KMS-11 (cell line): ENCODE measurements around the gene INSYN2A.

Experiments used
- H2AFZ ChIP-seq: fragments of 200-600 bp; sonication (generic); 2 replicates; pipeline ENCODE4 v1.6.1; 2016; ENCODE audit warnings: antibody characterized with exemption, mixed run types, low read depth
- H3K27ac ChIP-seq: fragments of 200-600 bp; sonication (generic); 2 replicates; pipeline ENCODE4 v1.6.1; 2016; ENCODE audit warnings: mild to moderate bottlenecking, mixed run types
- H3K27me3 ChIP-seq: fragments of 200-600 bp; sonication (generic); 2 replicates; pipeline ENCODE4 v1.6.1; 2017; ENCODE audit warnings: mild to moderate bottlenecking, low read depth, mixed run types, moderate library complexity; ENCODE audit not compliant: insufficient read depth
- H3K36me3 ChIP-seq: fragments of 200-600 bp; sonication (generic); 2 replicates; pipeline ENCODE4 v1.6.1; 2017; ENCODE audit warnings: mild to moderate bottlenecking, mixed run types; ENCODE audit not compliant: insufficient read depth
- H3K4me1 ChIP-seq: fragments of 200-600 bp; sonication (generic); 2 replicates; pipeline ENCODE4 v1.6.1; 2016; ENCODE audit warnings: mild to moderate bottlenecking, low read depth, mixed run types; ENCODE audit not compliant: poor library complexity, severe bottlenecking
- H3K4me2 ChIP-seq: fragments of 200-600 bp; sonication (generic); 2 replicates; pipeline ENCODE4 v1.7.0; 2016; ENCODE audit warnings: mild to moderate bottlenecking, mixed run types
- H3K4me3 ChIP-seq: fragments of 200-600 bp; sonication (generic); IDR thresholded peaks from 2 replicates; pipeline ENCODE4 v1.6.1; 2017; ENCODE audit warnings: low read depth, low read length, mixed read lengths; ENCODE audit not compliant: insufficient read depth
- H3K79me2 ChIP-seq: fragments of 200-600 bp; sonication (generic); 2 replicates; pipeline ENCODE4 v1.6.1; 2016; ENCODE audit warnings: low read depth, mixed run types; ENCODE audit not compliant: insufficient read depth
- H3K9ac ChIP-seq: fragments of 200-600 bp; sonication (generic); 2 replicates; pipeline ENCODE4 v1.6.1; 2016; ENCODE audit warnings: mild to moderate bottlenecking, mixed run types
- H4K20me1 ChIP-seq: fragments of 200-600 bp; sonication (generic); 2 replicates; pipeline ENCODE4 v1.6.1; 2016; ENCODE audit warnings: mild to moderate bottlenecking, mixed run types; ENCODE audit not compliant: insufficient read depth
- TF ChIP-seq, protein P1 (sequence below): fragments of 200-600 bp; sonication (generic); conservative IDR thresholded peaks from 2 replicates; pipeline ENCODE4 v1.6.1; 2017; ENCODE audit warnings: low read depth, mild to moderate bottlenecking, antibody characterized with exemption, low read length, moderate library complexity, mixed read lengths

INSYN2A gene

GRCh38 chr10:127203067-127203466, 6.7 kb upstream of the INSYN2A start:
- Histone ChIP-seq H3K27ac (no peak overlapping the region), H2AFZ (no peak overlapping the region), H3K9ac (no peak overlapping the region), H3K27me3 (no peaks in the 10 kb centered on the region), H3K4me3 (no peak overlapping the region), H3K4me2 (no peak overlapping the region), H3K79me2 (no peaks in the 10 kb centered on the region), H3K4me1 (no peaks in the 10 kb centered on the region), H3K36me3 (no peaks in the 10 kb centered on the region), H4K20me1 (no peaks in the 10 kb centered on the region)
- TF ChIP-seq, protein P1, sequence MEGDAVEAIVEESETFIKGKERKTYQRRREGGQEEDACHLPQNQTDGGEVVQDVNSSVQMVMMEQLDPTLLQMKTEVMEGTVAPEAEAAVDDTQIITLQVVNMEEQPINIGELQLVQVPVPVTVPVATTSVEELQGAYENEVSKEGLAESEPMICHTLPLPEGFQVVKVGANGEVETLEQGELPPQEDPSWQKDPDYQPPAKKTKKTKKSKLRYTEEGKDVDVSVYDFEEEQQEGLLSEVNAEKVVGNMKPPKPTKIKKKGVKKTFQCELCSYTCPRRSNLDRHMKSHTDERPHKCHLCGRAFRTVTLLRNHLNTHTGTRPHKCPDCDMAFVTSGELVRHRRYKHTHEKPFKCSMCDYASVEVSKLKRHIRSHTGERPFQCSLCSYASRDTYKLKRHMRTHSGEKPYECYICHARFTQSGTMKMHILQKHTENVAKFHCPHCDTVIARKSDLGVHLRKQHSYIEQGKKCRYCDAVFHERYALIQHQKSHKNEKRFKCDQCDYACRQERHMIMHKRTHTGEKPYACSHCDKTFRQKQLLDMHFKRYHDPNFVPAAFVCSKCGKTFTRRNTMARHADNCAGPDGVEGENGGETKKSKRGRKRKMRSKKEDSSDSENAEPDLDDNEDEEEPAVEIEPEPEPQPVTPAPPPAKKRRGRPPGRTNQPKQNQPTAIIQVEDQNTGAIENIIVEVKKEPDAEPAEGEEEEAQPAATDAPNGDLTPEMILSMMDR = no peak

DNA sequence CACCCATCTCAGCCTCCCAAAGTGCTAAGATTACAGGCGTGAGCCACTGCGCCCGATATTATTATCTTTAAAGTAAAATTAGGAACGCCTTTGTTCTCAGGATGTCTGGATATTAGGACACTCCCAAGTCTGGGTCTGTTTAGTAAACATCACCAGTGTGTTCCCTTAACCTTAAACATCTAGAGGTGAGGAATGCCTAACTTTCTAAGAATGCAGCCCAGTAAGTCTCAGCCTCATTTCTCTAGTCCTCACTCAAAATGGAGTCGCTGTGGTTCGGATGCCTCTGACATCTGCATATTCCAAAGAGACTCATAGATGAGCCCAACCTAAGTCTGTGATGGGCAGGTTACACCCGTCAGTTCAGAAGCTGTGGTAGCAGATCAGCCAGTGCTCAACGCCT, 4.3 kb upstream of the INSYN2A start:
- Histone ChIP-seq H2AFZ (no peak overlapping the region), H3K36me3 (no peaks in the 10 kb centered on the region), H3K9ac (no peak overlapping the region), H3K79me2 (no peaks in the 10 kb centered on the region), H3K4me3 (no peak overlapping the region), H3K4me2 (no peak overlapping the region), H4K20me1 (no peaks in the 10 kb centered on the region), H3K27me3 (no peaks in the 10 kb centered on the region), H3K27ac (no peak overlapping the region), H3K4me1 (no peaks in the 10 kb centered on the region)
- TF ChIP-seq, protein P1 = no peak

GRCh38 chr10:127198721-127199120, 2.3 kb upstream of the INSYN2A start:
- H3K4me3 ChIP-seq = no peak overlapping the region
- H2AFZ ChIP-seq = no peak overlapping the region
- H3K79me2 ChIP-seq = no peaks in the 10 kb centered on the region
- no peak overlapping the region for H3K27ac ChIP-seq
- H4K20me1 ChIP-seq = no peaks in the 10 kb centered on the region
- no peak overlapping the region for H3K9ac ChIP-seq
- H3K4me2 ChIP-seq = no peak overlapping the region
- H3K36me3 ChIP-seq = no peaks in the 10 kb centered on the region
- TF ChIP-seq, protein P1 = no peak
- H3K4me1 ChIP-seq = no peaks in the 10 kb centered on the region
- H3K27me3 ChIP-seq = no peaks in the 10 kb centered on the region

GRCh38 chr10:127198307-127198706, 1.9 kb upstream of the INSYN2A start:
- Histone ChIP-seq H3K9ac (no peak overlapping the region), H3K4me1 (no peaks in the 10 kb centered on the region), H2AFZ (no peak overlapping the region), H3K4me2 (no peak overlapping the region), H3K27ac (no peak overlapping the region), H3K27me3 (no peaks in the 10 kb centered on the region), H3K36me3 (no peaks in the 10 kb centered on the region), H3K4me3 (no peak overlapping the region), H3K79me2 (no peaks in the 10 kb centered on the region), H4K20me1 (no peaks in the 10 kb centered on the region)
- TF ChIP-seq, protein P1 = no peak

DNA sequence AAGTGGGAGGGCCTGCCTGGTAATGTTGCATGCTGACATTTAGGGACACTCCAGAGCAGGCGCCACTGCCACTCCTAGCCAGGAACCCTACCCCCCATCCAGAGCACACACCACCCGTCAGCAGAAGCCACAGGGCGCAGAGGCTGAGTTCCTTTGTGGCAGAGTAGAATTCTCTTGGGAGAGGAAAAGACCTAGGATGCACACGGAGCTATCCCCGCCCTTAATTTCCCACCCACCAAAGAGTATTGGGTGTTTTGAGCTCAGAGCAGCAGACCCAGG, 702 bp upstream of the INSYN2A start:
- no peak overlapping the region for H2AFZ ChIP-seq
- H3K4me1 ChIP-seq = no peaks in the 10 kb centered on the region
- no peaks in the 10 kb centered on the region for H3K79me2 ChIP-seq
- no peaks in the 10 kb centered on the region for H3K36me3 ChIP-seq
- H3K9ac ChIP-seq = no peak overlapping the region
- no peak overlapping the region for H3K4me2 ChIP-seq
- TF ChIP-seq, protein P1 = no peak
- no peaks in the 10 kb centered on the region for H4K20me1 ChIP-seq
- no peak overlapping the region for H3K27ac ChIP-seq
- no peaks in the 10 kb centered on the region for H3K27me3 ChIP-seq
- H3K4me3 ChIP-seq = no peak overlapping the region
